NCI-H510A treated with DMSO at 0.1 percent for 48 hours (cell line): ENCODE measurements around the gene ABCD1.
"Not testable (repeated sequence)": the region's sequence is repeated elsewhere in the genome, so short reads cannot be mapped to it uniquely, and the experiment has no call there.

Experiments used
- DNase-seq: peaks from one replicate; lab custom pipeline; 2025; lab: John Stamatoyannopoulos, UW

The ABCD1 gene

GRCh38 chrX:153734871-153735270 is 10.2 kb downstream of the ABCD1 start:
- no peak for DNase-seq

- DNase-seq: no peak
Measured at GRCh38 chrX:153735274-153735673, 10.6 kb downstream of the ABCD1 start.

- DNase-seq: no peak
Measured at GRCh38 chrX:153736071-153736820, 11.6 kb downstream of the ABCD1 start.

GRCh38 chrX:153736871-153737441 is 12.3 kb downstream of the ABCD1 start:
- no peak for DNase-seq

- DNase-seq: no peak
Measured at GRCh38 chrX:153738056-153738605, 13.5 kb downstream of the ABCD1 start.

- DNase-seq: no peak
Measured at GRCh38 chrX:153739754-153740486, 15.3 kb downstream of the ABCD1 start.

GRCh38 chrX:153740631-153741222 is 16.1 kb downstream of the ABCD1 start:
- DNase-seq: no peak

GRCh38 chrX:153741446-153741845 is 16.8 kb downstream of the ABCD1 start:
- DNase-seq: no peak

- not testable (repeated sequence) for DNase-seq
Measured at GRCh38 chrX:153742111-153742510, 17.5 kb downstream of the ABCD1 start.

GRCh38 chrX:153742796-153743467 is 18.3 kb downstream of the ABCD1 start:
- DNase-seq: not testable (repeated sequence)

- not testable (repeated sequence) for DNase-seq
Measured at GRCh38 chrX:153743468-153744209, 19.0 kb downstream of the ABCD1 start.

GRCh38 chrX:153744210-153745066 is 19.8 kb downstream of the ABCD1 start:
- DNase-seq: no peak

- not testable (repeated sequence) for DNase-seq
Measured at GRCh38 chrX:153745067-153745433, 20.4 kb downstream of the ABCD1 start.

- DNase-seq: no peak
Measured at GRCh38 chrX:153746359-153746758, 21.7 kb downstream of the ABCD1 start.

GRCh38 chrX:153746991-153747390 is 22.3 kb downstream of the ABCD1 start:
- not testable (repeated sequence) for DNase-seq

- DNase-seq: not testable (repeated sequence)
Measured at GRCh38 chrX:153749017-153749416, 24.4 kb downstream of the ABCD1 start.

- DNase-seq: no peak
Measured at GRCh38 chrX:153750127-153750774, 25.6 kb downstream of the ABCD1 start.

- DNase-seq: no peak
Measured at GRCh38 chrX:153755136-153755535, 30.5 kb downstream of the ABCD1 start.

- DNase-seq: no peak
Measured at GRCh38 chrX:153761863-153762262, 37.2 kb downstream of the ABCD1 start.
